Prostate gland (tissue), 2 donors: ENCODE measurements around the gene GALC.

ENCODE experiments used
- CTCF ChIP-seq, 4 experiments: fragments of 200-600 bp in 2 of 4; fragments of 450-650 bp in 2 of 4; sonication (generic) in 2 of 4; IDR thresholded peaks; 1 replicate in 3 of 4; 2 replicates in 1 of 4; pipeline ENCODE4 v1.5.1; 2016 to 2019; ENCODE audit warnings: antibody characterized with exemption in 4 of 4, mild to moderate bottlenecking in 2 of 4, moderate library complexity in 2 of 4
- POLR2A ChIP-seq: fragments of 450-650 bp; IDR thresholded peaks from one replicate; pipeline ENCODE4 v1.6.1; 2016; ENCODE audit warnings: antibody characterized with exemption, mild to moderate bottlenecking

- TF ChIP-seq POLR2A (no peak), CTCF (IDR thresholded peaks at IDR 0.05) (no peak)
These were observed 5.5 kb upstream of the GALC start for GRCh38 chr14:87998482-87998881.
